ENCODE measurements around the gene BCDIN3D. TPM values are rescaled to one million over a fixed set of nuclear protein-coding genes. Genes with fewer than 3 reads are reported as not detected.

Gene BCDIN3D
- total and polyA plus RNA-seq, 2 donors (not counting 3 experiments of a cell fraction or from before 2014, with no cell fraction given): 1.8 to 3.1 TPM

DNA sequence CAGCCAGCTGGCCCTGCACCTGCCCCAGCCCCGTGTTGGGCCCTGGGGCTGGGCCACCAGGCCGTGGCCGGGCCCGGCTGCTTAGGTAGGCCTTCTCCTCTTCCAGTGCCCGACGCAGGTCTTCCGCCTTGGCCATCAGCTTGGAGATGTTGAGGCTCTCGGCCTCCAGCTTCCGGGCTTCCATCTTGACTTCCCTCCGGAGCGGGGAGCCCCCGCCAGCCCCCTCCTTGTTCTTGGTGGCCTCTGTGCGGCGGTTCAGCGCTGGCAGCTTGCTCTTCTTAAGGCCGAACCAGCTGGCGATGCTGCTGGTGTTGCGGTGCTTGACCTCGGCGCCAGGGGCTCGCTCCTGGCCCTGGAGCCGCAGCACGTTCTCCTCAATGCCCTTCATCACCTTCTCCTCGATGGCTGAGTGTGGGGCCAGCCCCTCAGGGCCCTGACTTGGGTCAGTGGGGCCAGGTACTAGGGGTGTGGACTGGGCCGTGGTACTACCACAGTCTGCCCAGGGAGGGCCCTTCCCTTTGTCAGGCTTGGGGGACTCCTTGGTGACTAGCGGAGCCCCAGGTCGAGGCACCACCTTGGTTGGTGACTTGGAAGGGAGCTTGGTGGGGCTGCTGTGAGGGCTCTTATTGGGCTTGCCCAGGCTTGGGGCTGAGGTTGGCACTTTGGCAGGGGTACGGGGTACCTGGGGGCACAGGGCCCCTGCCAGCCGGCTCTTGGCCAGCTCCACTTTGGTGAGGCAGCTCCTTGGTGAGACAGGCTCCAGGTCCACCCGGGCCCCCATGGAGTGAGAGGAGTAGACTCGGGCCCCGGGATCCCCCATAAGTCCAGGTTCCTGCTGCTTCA lies 47.9 kb downstream of the BCDIN3D start:
- Histone ChIP-seq H3K4me2 (ENCODE audit: insufficient read depth, low read length) (no peak overlapping the region), H3K4me3 (replicated peaks in 1 of 3; ENCODE audit: insufficient read depth in 1 of 3, low read depth in 1 of 3, low read length in 3 of 3) (no peak overlapping the region), H3K4me1 (ENCODE audit: control insufficient read depth, extremely low read depth, insufficient read depth, low read length) (peaks cover 7% of the 10 kb centered on the region), H4K20me1 (replicated peaks; ENCODE audit: control insufficient read depth, extremely low read depth, insufficient read depth, low read length) (no peaks in the 10 kb centered on the region), H2AFZ (ENCODE audit: low read depth, low read length) (no peak overlapping the region), H3K36me3 (ENCODE audit: control insufficient read depth in 2 of 2, extremely low read depth in 1 of 2, insufficient read depth in 2 of 2, low read length in 2 of 2) (peaks cover 0 to 41% of the 10 kb centered on the region in 2 experiments), H3K9me1 (replicated peaks; ENCODE audit: control insufficient read depth, extremely low read depth, insufficient read depth, low read length) (no peaks in the 10 kb centered on the region), H3K9me3 (replicated peaks; ENCODE audit: control insufficient read depth, insufficient read depth, low read length) (no peaks in the 10 kb centered on the region), H3K9ac (replicated peaks; ENCODE audit: extremely low read depth, insufficient read depth, low read length) (no peak overlapping the region), H3K27me3 (ENCODE audit: control insufficient read depth in 2 of 2, insufficient read depth in 2 of 2, low read length in 2 of 2) (no peaks in the 10 kb centered on the region), H3K79me2 (ENCODE audit: control insufficient read depth, insufficient read depth, low read length) (no peaks in the 10 kb centered on the region), H3K27ac (ENCODE audit: insufficient read depth, low read depth, low read length) (no peak overlapping the region)
- TSS peak; percentile 8 for BruUV-seq (replicated peaks)
- dilution Hi-C loops (cut with MboI; ENCODE audit: extremely low pct_ligation_motif_present, low sequenced_read_pairs): no loop called here
- POLR2A ChIA-PET: no interaction called here
- FAIRE-seq (no peak), DNase-seq (ENCODE audit: low read depth, low spot score) (no peak)
- intact Hi-C loops (cut with micrococcal nuclease): no loop called here
- TF ChIP-seq, protein P1, sequence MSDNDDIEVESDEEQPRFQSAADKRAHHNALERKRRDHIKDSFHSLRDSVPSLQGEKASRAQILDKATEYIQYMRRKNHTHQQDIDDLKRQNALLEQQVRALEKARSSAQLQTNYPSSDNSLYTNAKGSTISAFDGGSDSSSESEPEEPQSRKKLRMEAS (IDR thresholded peaks at IDR 0.05; ENCODE audit: insufficient read depth, insufficient read length): no peak
- TF ChIP-seq POLR2AphosphoS5 (IDR thresholded peaks at IDR 0.05; ENCODE audit: insufficient read depth, low read depth, low read length) (no peak), EZH2 (IDR thresholded peaks at IDR 0.05; ENCODE audit: borderline replicate concordance, low read depth, low read length, severe bottlenecking) (no peak), MYC (IDR thresholded peaks at IDR 0.05; ENCODE audit: low read depth, low read length) (no peak), GATA2 (IDR thresholded peaks at IDR 0.05; ENCODE audit: insufficient read depth, insufficient read length, low read depth, low read length) (no peak), JUN (IDR thresholded peaks at IDR 0.05; ENCODE audit: borderline replicate concordance, insufficient read depth, insufficient read length, low read depth) (no peak), CTCF (IDR thresholded peaks at IDR 0.05; ENCODE audit: extremely low read depth in 1 of 2, insufficient read depth in 1 of 2, low read depth in 1 of 2, low read length in 2 of 2) (no peak), POLR2A (IDR thresholded peaks at IDR 0.05; ENCODE audit: low read depth, low read length) (no peak), FOS (IDR thresholded peaks at IDR 0.05; ENCODE audit: borderline replicate concordance, insufficient read depth, low read length) (no peak)
- CTCF ChIA-PET: interaction anchor here (1.4 to 1.7 kb wide), 3 partner anchors 10 to 44 kb away, joined by 3 to 6 read pairs (median 3); no protein-coding TSS in a partner anchor
